SK-N-SH (cell line): ENCODE results near the gene P2RX5. TPM values are rescaled to one million over a fixed set of nuclear protein-coding genes. Genes with fewer than 3 reads are reported as not detected.

Experiments used
- CTCF ChIA-PET: fragments of 300-600, 350-600 bp; formaldehyde crosslinking; extraction: SDS; loops from one replicate; lab custom pipeline; 2021; lab: Yijun Ruan, JAX
- POLR2A ChIA-PET: fragments of 350-600 bp; sonication (Branson Sonifier 250); formaldehyde crosslinking; extraction: SDS; loops from one replicate; lab custom pipeline; 2020; ENCODE audit warnings: antibody characterized with exemption, inconsistent platforms; lab: Yijun Ruan, JAX
- DNase-seq: peaks from one replicate; pipeline ENCODE4 v3.0.0; 2012
- H2AFZ ChIP-seq: fragments of 200-600 bp; sonication (generic); 2 replicates; pipeline ENCODE4 v1.8.1; 2016; ENCODE audit warnings: antibody characterized with exemption, mild to moderate bottlenecking, low read depth
- H3F3A ChIP-seq: fragments of 200-600 bp; sonication (generic); replicated peaks from 2 replicates; pipeline ENCODE3; 2016; ENCODE audit warnings: antibody characterized with exemption, mild to moderate bottlenecking; ENCODE audit not compliant: insufficient read depth
- H3K27ac ChIP-seq, 2 experiments: fragments of 200-500 bp in 1 of 2; fragments of 200-600 bp in 1 of 2; sonication (Bioruptor generic) in 1 of 2; sonication (generic), shearing (Covaris generic) in 1 of 2; 2 replicates each; pipeline versions ENCODE4 v1.5.1 to v1.6.1; 2014 to 2016; ENCODE audit warnings: low read depth in 2 of 2, inconsistent platforms in 1 of 2, low read length in 1 of 2, mild to moderate bottlenecking in 1 of 2, mixed read lengths in 1 of 2
- H3K27me3 ChIP-seq: fragments of 200-600 bp; sonication (generic), shearing (Covaris generic); 2 replicates; pipeline ENCODE4 v1.6.1; 2016; ENCODE audit warnings: mixed run types; ENCODE audit not compliant: insufficient read depth
- H3K36me3 ChIP-seq, 2 experiments: fragments of 200-500 bp in 1 of 2; fragments of 200-600 bp in 1 of 2; sonication (Bioruptor generic) in 1 of 2; sonication (generic) in 1 of 2; replicated peaks in 1 of 2; 2 replicates each; pipeline versions ENCODE3 to v1.5.1; 2014 to 2016; ENCODE audit warnings: low read length in 1 of 2, mild to moderate bottlenecking in 1 of 2; ENCODE audit not compliant: insufficient read depth in 2 of 2, control insufficient read depth in 1 of 2
- H3K4me1 ChIP-seq, 2 experiments: fragments of 200-500 bp in 1 of 2; fragments of 200-600 bp in 1 of 2; sonication (Bioruptor generic) in 1 of 2; sonication (generic), shearing (Covaris generic) in 1 of 2; 2 replicates each; pipeline versions ENCODE4 v1.5.1 to v1.6.1; 2014 to 2016; ENCODE audit warnings: low read depth in 1 of 2, low read length in 1 of 2, mixed run types in 1 of 2; ENCODE audit not compliant: insufficient read depth in 2 of 2, control insufficient read depth in 1 of 2
- H3K4me2 ChIP-seq: fragments of 200-600 bp; sonication (generic), shearing (Covaris generic); 2 replicates; pipeline ENCODE4 v1.6.1; 2017; ENCODE audit warnings: mixed run types
- H3K4me3 ChIP-seq, 2 experiments: fragments of 200-500 bp in 1 of 2; fragments of 200-600 bp in 1 of 2; sonication (Bioruptor generic) in 1 of 2; sonication (generic), shearing (Covaris generic) in 1 of 2; 2 replicates each; pipeline versions ENCODE4 v1.5.1 to v1.8.1; 2014 to 2016; ENCODE audit warnings: low read depth in 2 of 2, inconsistent platforms in 1 of 2, low read length in 1 of 2, mild to moderate bottlenecking in 1 of 2, mixed read lengths in 1 of 2, moderate library complexity in 1 of 2
- H3K79me2 ChIP-seq: fragments of 200-600 bp; sonication (generic); 2 replicates; pipeline ENCODE4 v1.8.1; 2017; ENCODE audit warnings: mild to moderate bottlenecking; ENCODE audit not compliant: insufficient read depth
- H3K9ac ChIP-seq: fragments of 200-600 bp; sonication (generic); 2 replicates; pipeline ENCODE4 v1.6.1; 2017; ENCODE audit warnings: mixed run types
- H3K9me2 ChIP-seq: fragments of 200-600 bp; sonication (generic); 2 replicates; pipeline ENCODE4 v1.6.1; 2017; ENCODE audit warnings: mixed run types
- H3K9me3 ChIP-seq: fragments of 200-600 bp; sonication (generic); 2 replicates; pipeline ENCODE4 v1.6.1; 2017; ENCODE audit warnings: mixed run types, mild to moderate bottlenecking, moderate library complexity
- H4K20me1 ChIP-seq: fragments of 200-600 bp; sonication (generic); 2 replicates; pipeline ENCODE4 v1.6.1; 2017; ENCODE audit warnings: mild to moderate bottlenecking, mixed run types; ENCODE audit not compliant: insufficient read depth
- CHD2 ChIP-seq: fragments of 150-350 bp; IDR thresholded peaks from 2 replicates; pipeline ENCODE4 v1.6.1; 2018; ENCODE audit warnings: low read length; ENCODE audit not compliant: partially characterized antibody
- ELF1 ChIP-seq: IDR thresholded peaks from 2 replicates; pipeline ENCODE4 v1.4.0; 2012
- EP300 ChIP-seq, 2 experiments: IDR thresholded peaks; 2 replicates each; pipeline versions ENCODE4 v1.4.0 to v1.6.1; 2012; ENCODE audit warnings: borderline replicate concordance in 1 of 2, low read depth in 1 of 2, low read length in 1 of 2
- FOXJ3 ChIP-seq: sonication (generic); formaldehyde crosslinking; IDR thresholded peaks from 2 replicates; pipeline ENCODE4 v1.5.1; 2020; ENCODE audit warnings: mild to moderate bottlenecking, missing genetic modification reagents
- FOXM1 ChIP-seq: IDR thresholded peaks from 2 replicates; pipeline ENCODE4 v1.4.0; 2012; ENCODE audit warnings: low read depth, mild to moderate bottlenecking
- MAX ChIP-seq: IDR thresholded peaks from 2 replicates; pipeline ENCODE4 v1.4.0; 2012; ENCODE audit warnings: low read depth
- NFIC ChIP-seq: IDR thresholded peaks from 2 replicates; pipeline ENCODE4 v1.4.0; 2012; ENCODE audit warnings: borderline replicate concordance
- NRF1 ChIP-seq: IDR thresholded peaks from 2 replicates; pipeline ENCODE4 v1.6.1; 2012; ENCODE audit warnings: low read depth, mild to moderate bottlenecking, low read length
- POLR2AphosphoS5 ChIP-seq: IDR thresholded peaks from 2 replicates; pipeline ENCODE4 v1.6.1; 2012; ENCODE audit warnings: low read depth, low read length
- RCOR1 ChIP-seq: fragments of 150-350 bp; IDR thresholded peaks from 2 replicates; pipeline ENCODE4 v1.6.1; 2017; ENCODE audit warnings: antibody characterized with exemption, low read length
- REST ChIP-seq: IDR thresholded peaks from 2 replicates; pipeline ENCODE4 v1.6.1; 2012; ENCODE audit warnings: mild to moderate bottlenecking, low read depth, low read length, moderate library complexity
- RFX5 ChIP-seq: IDR thresholded peaks from 2 replicates; pipeline ENCODE4 v1.6.1; 2012; ENCODE audit warnings: mild to moderate bottlenecking, improper control_type of control experiment, low read length
- RXRA ChIP-seq: IDR thresholded peaks from 2 replicates; pipeline ENCODE4 v1.4.0; 2012; ENCODE audit warnings: low read depth, mild to moderate bottlenecking, borderline replicate concordance
- SIN3A ChIP-seq: IDR thresholded peaks from 2 replicates; pipeline ENCODE4 v1.6.1; 2012; ENCODE audit warnings: low read depth, mild to moderate bottlenecking, low read length, moderate library complexity, borderline replicate concordance
- SMC3 ChIP-seq: IDR thresholded peaks from 2 replicates; pipeline ENCODE4 v1.6.1; 2012; ENCODE audit warnings: low read depth, low read length, improper control_type of control experiment
- TAF1 ChIP-seq: IDR thresholded peaks from 2 replicates; pipeline ENCODE4 v1.6.1; 2012; ENCODE audit warnings: low read depth, mild to moderate bottlenecking, low read length, moderate library complexity, borderline replicate concordance
- TCF12 ChIP-seq: IDR thresholded peaks from 2 replicates; pipeline ENCODE4 v1.4.0; 2012
- USF1 ChIP-seq: IDR thresholded peaks from 2 replicates; pipeline ENCODE4 v1.4.0; 2012; ENCODE audit warnings: low read depth, borderline replicate concordance
- ZBTB33 ChIP-seq: IDR thresholded peaks from 2 replicates; pipeline ENCODE4 v1.4.0; 2012; ENCODE audit warnings: low read depth, borderline replicate concordance
- WGBS: methylation state at CpG from one replicate; pipeline ENCODE4 v1.1.6; 2017; ENCODE audit warnings: low lambda C conversion rate; 5-methylcytosine and 5-hydroxymethylcytosine counted together
- polyA plus RNA-seq, 3 experiments: library from polyadenylated mRNA; depleted of rRNA; stranded (reverse); fragments of >200 nt; gene quantifications; 2 replicates each; pipeline ENCODE4 v1.2.3, GENCODE V29; 2012

P2RX5 gene
- polyA plus RNA-seq, 1 of the 3 experiments (the other 2 are of a cell fraction) = 0.97 TPM

- TF ChIP-seq FOXM1 = no peak
- no peak for TF ChIP-seq NFIC
- no peak for TF ChIP-seq USF1
- TF ChIP-seq TCF12 = no peak
- TF ChIP-seq NRF1 = no peak
- no peak for TF ChIP-seq RFX5
- no peak for TF ChIP-seq TAF1
- no peak for TF ChIP-seq REST
- TF ChIP-seq MAX = no peak
- no peak for TF ChIP-seq ELF1
- TF ChIP-seq RCOR1 = no peak
- no peak for TF ChIP-seq SMC3
- no peak for TF ChIP-seq SIN3A
- no peak for TF ChIP-seq ZBTB33
- no peak for TF ChIP-seq RXRA
- no peak for TF ChIP-seq FOXJ3 (CRISPR knock-in tag)
- TF ChIP-seq CHD2 = no peak
- no peak for TF ChIP-seq POLR2AphosphoS5
- TF ChIP-seq EP300 (IDR thresholded peaks at IDR 0.05; ENCODE audit: borderline replicate concordance in 1 of 2, low read depth in 1 of 2, low read length in 1 of 2) = no peak
- DNase-seq = peak; percentile 41
- Histone ChIP-seq H3K4me1 (peaks cover 0 to 4% of the 10 kb centered on the region in 2 experiments; a peak in 1 of 4 replicates), H3K79me2 (peaks cover 42% of the 10 kb centered on the region), H3K27ac (peak overlapping the region; percentile 44 to 97; a peak in 2 of 4 replicates), H2AFZ (peak overlapping the region; percentile 95), H3K9me2 (no peaks in the 10 kb centered on the region), H3K4me2 (peak overlapping the region; percentile 95), H4K20me1 (no peaks in the 10 kb centered on the region), H3F3A (no peaks in the 10 kb centered on the region), H3K9ac (peak overlapping the region; percentile 94), H3K4me3 (peak overlapping the region; percentile 83 to 94), H3K9me3 (no peaks in the 10 kb centered on the region), H3K27me3 (no peaks in the 10 kb centered on the region), H3K36me3 (no peaks in the 10 kb centered on the region)
- POLR2A ChIA-PET = interaction anchor here (0.7 to 1.3 kb wide), 5 partner anchors 8 to 507 kb away, joined by 3 to 10 read pairs (median 4); partner anchors contain the start of genes CYB5D2, TAX1BP3 and ZZEF1
- WGBS = 52% methylated on average over 16 of the region's 38 CpGs
- CTCF ChIA-PET = interaction anchor here (1.0 to 1.6 kb wide), 5 partner anchors 9 to 42 kb away, joined by 3 to 5 read pairs (median 3); no protein-coding TSS in a partner anchor
These were observed 60.3 kb downstream of the P2RX5 start for GRCh38 chr17:3635474-3636153.
